GM12875 (cell line): ENCODE measurements around the gene NAV2.

Source experiments
- H3K4me3 ChIP-seq: one replicate; pipeline ENCODE4 v1.5.1; 2011; ENCODE audit warnings: low read depth, low read length, control low read depth
- CTCF ChIP-seq: IDR thresholded peaks from 2 replicates; pipeline ENCODE4 v1.5.1; 2011; ENCODE audit warnings: low read depth, mild to moderate bottlenecking, control low read depth, inconsistent platforms, low read length, moderate library complexity, borderline replicate concordance; ENCODE audit not compliant: insufficient read depth

NAV2 gene

GRCh38 chr11:19735157-19735908, 22.7 kb downstream of the NAV2 start:
- no peak for TF ChIP-seq CTCF

GRCh38 chr11:19735909-19736498, 23.4 kb downstream of the NAV2 start:
- no peak overlapping the region for H3K4me3 ChIP-seq
- no peak for TF ChIP-seq CTCF

More at GRCh38 chr11:19735157-19735908, 22.7 kb downstream of the NAV2 start:
- no peak overlapping the region for H3K4me3 ChIP-seq

- H3K4me3 ChIP-seq = no peak overlapping the region
- no peak for TF ChIP-seq CTCF
Measured at GRCh38 chr11:19736831-19737230, 24.2 kb downstream of the NAV2 start.

- TF ChIP-seq CTCF = no peak
- H3K4me3 ChIP-seq = no peak overlapping the region
Measured at GRCh38 chr11:19737575-19737974, 24.9 kb downstream of the NAV2 start.

- no peak for TF ChIP-seq CTCF
Measured at GRCh38 chr11:19738124-19738523, 25.5 kb downstream of the NAV2 start.

GRCh38 chr11:19739872-19740271, 27.2 kb downstream of the NAV2 start:
- no peak for TF ChIP-seq CTCF
- H3K4me3 ChIP-seq = no peak overlapping the region

More at GRCh38 chr11:19738124-19738523, 25.5 kb downstream of the NAV2 start:
- no peak overlapping the region for H3K4me3 ChIP-seq

- H3K4me3 ChIP-seq = no peak overlapping the region
- no peak for TF ChIP-seq CTCF
Measured at GRCh38 chr11:19740586-19740985, 27.9 kb downstream of the NAV2 start.
